Liver (tissue), 3 donors: ENCODE results near the gene DIP2C.

ENCODE experiments used
- GABPA ChIP-seq, 2 donors: IDR thresholded peaks in 1 of 2; conservative IDR thresholded peaks in 1 of 2; 2 replicates each; pipeline ENCODE4 v1.6.1; 2016; ENCODE audit warnings: antibody characterized with exemption in 2 of 2, mild to moderate bottlenecking in 1 of 2, moderate library complexity in 1 of 2
- REST ChIP-seq: IDR thresholded peaks from 2 replicates; pipeline ENCODE4 v1.6.1; 2016; ENCODE audit warnings: antibody characterized with exemption, mild to moderate bottlenecking
- TF ChIP-seq, protein P1 (sequence below): fragments of 150-350 bp; IDR thresholded peaks from 2 replicates; pipeline ENCODE4 v1.5.1; 2017; ENCODE audit warnings: improper control_type of control experiment, low read depth, low read length; ENCODE audit not compliant: missing input control
- TF ChIP-seq, protein P2 (sequence below): IDR thresholded peaks from 2 replicates; pipeline ENCODE4 v1.6.1; 2016; ENCODE audit warnings: antibody characterized with exemption
- donor health status: healthy.
- donor health status: healthy.

GRCh38 chr10:572696-573095 is 116.8 kb downstream of the DIP2C start:
- TF ChIP-seq, protein P1, sequence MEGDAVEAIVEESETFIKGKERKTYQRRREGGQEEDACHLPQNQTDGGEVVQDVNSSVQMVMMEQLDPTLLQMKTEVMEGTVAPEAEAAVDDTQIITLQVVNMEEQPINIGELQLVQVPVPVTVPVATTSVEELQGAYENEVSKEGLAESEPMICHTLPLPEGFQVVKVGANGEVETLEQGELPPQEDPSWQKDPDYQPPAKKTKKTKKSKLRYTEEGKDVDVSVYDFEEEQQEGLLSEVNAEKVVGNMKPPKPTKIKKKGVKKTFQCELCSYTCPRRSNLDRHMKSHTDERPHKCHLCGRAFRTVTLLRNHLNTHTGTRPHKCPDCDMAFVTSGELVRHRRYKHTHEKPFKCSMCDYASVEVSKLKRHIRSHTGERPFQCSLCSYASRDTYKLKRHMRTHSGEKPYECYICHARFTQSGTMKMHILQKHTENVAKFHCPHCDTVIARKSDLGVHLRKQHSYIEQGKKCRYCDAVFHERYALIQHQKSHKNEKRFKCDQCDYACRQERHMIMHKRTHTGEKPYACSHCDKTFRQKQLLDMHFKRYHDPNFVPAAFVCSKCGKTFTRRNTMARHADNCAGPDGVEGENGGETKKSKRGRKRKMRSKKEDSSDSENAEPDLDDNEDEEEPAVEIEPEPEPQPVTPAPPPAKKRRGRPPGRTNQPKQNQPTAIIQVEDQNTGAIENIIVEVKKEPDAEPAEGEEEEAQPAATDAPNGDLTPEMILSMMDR = no peak
- TF ChIP-seq, protein P2, sequence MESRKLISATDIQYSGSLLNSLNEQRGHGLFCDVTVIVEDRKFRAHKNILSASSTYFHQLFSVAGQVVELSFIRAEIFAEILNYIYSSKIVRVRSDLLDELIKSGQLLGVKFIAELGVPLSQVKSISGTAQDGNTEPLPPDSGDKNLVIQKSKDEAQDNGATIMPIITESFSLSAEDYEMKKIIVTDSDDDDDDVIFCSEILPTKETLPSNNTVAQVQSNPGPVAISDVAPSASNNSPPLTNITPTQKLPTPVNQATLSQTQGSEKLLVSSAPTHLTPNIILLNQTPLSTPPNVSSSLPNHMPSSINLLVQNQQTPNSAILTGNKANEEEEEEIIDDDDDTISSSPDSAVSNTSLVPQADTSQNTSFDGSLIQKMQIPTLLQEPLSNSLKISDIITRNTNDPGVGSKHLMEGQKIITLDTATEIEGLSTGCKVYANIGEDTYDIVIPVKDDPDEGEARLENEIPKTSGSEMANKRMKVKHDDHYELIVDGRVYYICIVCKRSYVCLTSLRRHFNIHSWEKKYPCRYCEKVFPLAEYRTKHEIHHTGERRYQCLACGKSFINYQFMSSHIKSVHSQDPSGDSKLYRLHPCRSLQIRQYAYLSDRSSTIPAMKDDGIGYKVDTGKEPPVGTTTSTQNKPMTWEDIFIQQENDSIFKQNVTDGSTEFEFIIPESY = no peak
- TF ChIP-seq GABPA (IDR thresholded peaks at IDR 0.05 in 1 of 2, conservative IDR thresholded peaks at IDR 0.05 in 1 of 2) (no peak), REST (no peak)
